WTC11 (cell line): ENCODE results near the gene SHKBP1. TPM values are rescaled to one million over a fixed set of nuclear protein-coding genes. Genes with fewer than 3 reads are reported as not detected.

Source experiments
- ATAC-seq: fragments of 200-7000 bp; cut with Tn5 transposase; 2 replicates; pipeline ENCODE4 v1.10.0; 2021; ENCODE audit warnings: mild to moderate bottlenecking, moderate library complexity
- CTCF ChIA-PET: fragments of 300-600 bp; sonication (Branson Sonifier 250); formaldehyde crosslinking; loops from one replicate; lab custom pipeline; 2021; ENCODE audit warnings: antibody characterized with exemption; lab: Charles Lee
- POLR2A ChIA-PET: fragments of 350-600 bp; sonication (Branson Sonifier 250); formaldehyde crosslinking; loops from one replicate; lab custom pipeline; 2021; ENCODE audit warnings: antibody characterized with exemption; lab: Charles Lee
- DNase-seq: peaks from one replicate; pipeline ENCODE4 v3.0.0; 2021; ENCODE audit warnings: low spot score
- H3K27ac Mint-ChIP-seq: 2 replicates; pipeline ENCODE4 v1.8.0; 2021; ENCODE audit warnings: mixed read lengths
- H3K27me3 Mint-ChIP-seq: 2 replicates; pipeline ENCODE4 v1.8.0; 2021; ENCODE audit warnings: low read depth, mild to moderate bottlenecking, moderate library complexity, mixed read lengths
- H3K36me3 Mint-ChIP-seq: 2 replicates; pipeline ENCODE4 v1.8.0; 2021; ENCODE audit warnings: mixed read lengths
- H3K4me1 Mint-ChIP-seq: 2 replicates; pipeline ENCODE4 v1.8.0; 2022; ENCODE audit warnings: mixed read lengths
- H3K4me3 Mint-ChIP-seq: 2 replicates; pipeline ENCODE4 v1.8.0; 2021; ENCODE audit warnings: mild to moderate bottlenecking, moderate library complexity, mixed read lengths
- H3K9me3 Mint-ChIP-seq: 2 replicates; pipeline ENCODE4 v1.8.0; 2021; ENCODE audit warnings: mixed read lengths
- CBFB ChIP-seq: sonication (generic); formaldehyde crosslinking; IDR thresholded peaks from 2 replicates; pipeline ENCODE4 v1.8.1; 2022; ENCODE audit warnings: mild to moderate bottlenecking, low read depth, missing genetic modification reagents
- FOXP1 ChIP-seq: sonication (generic); formaldehyde crosslinking; IDR thresholded peaks from 2 replicates; pipeline ENCODE4 v1.8.0; 2022; ENCODE audit warnings: missing genetic modification reagents, mild to moderate bottlenecking, moderate library complexity, borderline replicate concordance
- GTF2I ChIP-seq: fragments of 250-450 bp; sonication (Bioruptor Pico); conservative IDR thresholded peaks from 2 replicates; pipeline ENCODE4 v1.4.0; 2021; ENCODE audit warnings: mild to moderate bottlenecking
- HMGXB4 ChIP-seq: sonication (generic); formaldehyde crosslinking; IDR thresholded peaks from 2 replicates; pipeline ENCODE4 v1.8.1; 2023; ENCODE audit warnings: mild to moderate bottlenecking, moderate library complexity, missing genetic modification reagents
- JAZF1 ChIP-seq: fragments of 250-450 bp; sonication (Bioruptor Pico); IDR thresholded peaks from 2 replicates; pipeline ENCODE4 v1.9.0; 2021; ENCODE audit warnings: moderate library complexity, mild to moderate bottlenecking, inconsistent platforms
- MXD4 ChIP-seq: fragments of 250-450 bp; sonication (Bioruptor Pico); IDR thresholded peaks from 2 replicates; pipeline ENCODE4 v1.8.0; 2021; ENCODE audit warnings: mild to moderate bottlenecking, moderate library complexity, borderline replicate concordance
- OVOL2 ChIP-seq: fragments of 250-450 bp; sonication (Bioruptor Pico); IDR thresholded peaks from 2 replicates; pipeline ENCODE4 v1.9.0; 2021; ENCODE audit warnings: mild to moderate bottlenecking, borderline replicate concordance
- ZMAT4 ChIP-seq: fragments of 250-450 bp; sonication (Bioruptor Pico); IDR thresholded peaks from 2 replicates; pipeline ENCODE4 v1.9.0; 2021; ENCODE audit warnings: mild to moderate bottlenecking
- ZNF219 ChIP-seq: sonication (generic); formaldehyde crosslinking; IDR thresholded peaks from 2 replicates; pipeline ENCODE4 v1.8.0; 2023; ENCODE audit warnings: missing genetic modification reagents, mild to moderate bottlenecking, borderline replicate concordance
- ZNF281 ChIP-seq: sonication (generic); formaldehyde crosslinking; IDR thresholded peaks from 2 replicates; pipeline ENCODE4 v1.8.0; 2023; ENCODE audit warnings: mild to moderate bottlenecking, missing genetic modification reagents
- ZNF317 ChIP-seq: sonication (generic); formaldehyde crosslinking; IDR thresholded peaks from 2 replicates; pipeline ENCODE4 v1.8.1; 2023; ENCODE audit warnings: low read depth, mild to moderate bottlenecking, moderate library complexity, missing genetic modification reagents, borderline replicate concordance
- total RNA-seq: library from RNA; stranded (reverse); gene quantifications from 3 replicates; pipeline ENCODE4 v1.2.3, GENCODE V29; 2021
- TF ChIP-seq, protein P1 (sequence below): sonication (generic); formaldehyde crosslinking; IDR thresholded peaks from 2 replicates; pipeline ENCODE4 v1.8.0; 2023; ENCODE audit warnings: missing genetic modification reagents
- TF ChIP-seq, protein P2 (sequence below): sonication (generic); formaldehyde crosslinking; IDR thresholded peaks from 2 replicates; pipeline ENCODE4 v1.8.0; 2022; ENCODE audit warnings: mild to moderate bottlenecking, missing genetic modification reagents
- TF ChIP-seq, protein P3 (sequence below): fragments of 200-600 bp; IDR thresholded peaks from 2 replicates; pipeline ENCODE4 v1.8.0; 2022; ENCODE audit warnings: antibody characterized with exemption

Gene SHKBP1
- total RNA-seq, 1 experiment from 2014 or later: 71.7 TPM

GRCh38 chr19:40549007-40549708, 27.5 kb upstream of the SHKBP1 start (continued):
- TF ChIP-seq GTF2I (CRISPR knock-in tag) (0 out of 2 replicates have a peak, but pooled peaks have one; percentile 58), ZNF317 (no peak), MXD4 (CRISPR knock-in tag) (no peak)
- TF ChIP-seq, all 79 proteins: peak for 5

- peaks cover 2% of the 10 kb centered on the region; the same call in 1 of the 2 replicates for H3K36me3 Mint-ChIP-seq
- no peak for DNase-seq
- no peak overlapping the region for H3K27ac Mint-ChIP-seq
- POLR2A ChIA-PET: interaction anchor here (0.6 kb wide), 1 partner anchor 20 kb away, joined by 3 read pairs; no protein-coding TSS in a partner anchor
- H3K9me3 Mint-ChIP-seq: peaks cover 7% of the 10 kb centered on the region
- no peak overlapping the region for H3K4me3 Mint-ChIP-seq
- H3K27me3 Mint-ChIP-seq: peaks cover 90% of the 10 kb centered on the region
- TF ChIP-seq, protein P1, sequence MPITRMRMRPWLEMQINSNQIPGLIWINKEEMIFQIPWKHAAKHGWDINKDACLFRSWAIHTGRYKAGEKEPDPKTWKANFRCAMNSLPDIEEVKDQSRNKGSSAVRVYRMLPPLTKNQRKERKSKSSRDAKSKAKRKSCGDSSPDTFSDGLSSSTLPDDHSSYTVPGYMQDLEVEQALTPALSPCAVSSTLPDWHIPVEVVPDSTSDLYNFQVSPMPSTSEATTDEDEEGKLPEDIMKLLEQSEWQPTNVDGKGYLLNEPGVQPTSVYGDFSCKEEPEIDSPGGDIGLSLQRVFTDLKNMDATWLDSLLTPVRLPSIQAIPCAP (CRISPR knock-in tag): no peak
- TF ChIP-seq ZNF219 (CRISPR knock-in tag): no peak
- no peak for TF ChIP-seq HMGXB4 (CRISPR knock-in tag)
- TF ChIP-seq OVOL2 (CRISPR knock-in tag): no peak
- TF ChIP-seq, all 79 proteins: peak for 0
- CTCF ChIA-PET: interaction anchor here (0.7 to 3.7 kb wide), 11 partner anchors 10 to 246 kb away, joined by 3 to 71 read pairs (median 6); partner anchors contain the start of gene LTBP4
- no peak for ATAC-seq
- peaks cover 13% of the 10 kb centered on the region for H3K4me1 Mint-ChIP-seq
Observed at GRCh38 chr19:40550951-40551350, 25.7 kb upstream of the SHKBP1 start.

DNA sequence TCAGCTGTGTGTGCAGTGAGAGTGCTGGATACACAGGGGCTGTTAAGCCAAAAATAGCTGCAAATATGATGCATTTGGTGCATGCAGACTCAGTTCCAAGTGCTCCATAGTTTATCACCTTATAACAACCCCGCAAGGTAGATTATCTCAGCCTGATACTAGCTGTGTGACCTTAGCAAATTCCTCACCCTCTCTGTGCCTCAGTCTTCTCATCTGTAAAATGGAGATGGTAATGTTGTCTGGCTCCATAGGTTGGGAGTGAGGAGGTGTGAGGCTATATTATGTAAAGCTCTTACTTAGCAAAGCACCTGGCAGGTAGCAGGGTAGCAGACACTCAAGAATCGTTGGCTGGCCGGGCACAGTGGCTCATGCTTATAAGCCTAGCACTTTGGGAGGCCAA, 23.8 kb upstream of the SHKBP1 start:
- ChIA-PET POLR2A (no interaction called here), CTCF (interaction anchor here (1.1 to 1.8 kb wide), 4 partner anchors 11 to 150 kb away, joined by 3 to 4 read pairs (median 3); no protein-coding TSS in a partner anchor)
- Mint-ChIP-seq H3K9me3 (no peaks in the 10 kb centered on the region), H3K4me3 (no peak overlapping the region), H3K4me1 (peaks cover 13% of the 10 kb centered on the region), H3K27ac (no peak overlapping the region), H3K36me3 (no peaks in the 10 kb centered on the region), H3K27me3 (peaks cover 94% of the 10 kb centered on the region)
- ATAC-seq (no peak), DNase-seq (no peak)
- TF ChIP-seq GTF2I (CRISPR knock-in tag): 0 out of 2 replicates have a peak, but pooled peaks have one; percentile 6
- TF ChIP-seq CBFB (CRISPR knock-in tag): no peak

DNA sequence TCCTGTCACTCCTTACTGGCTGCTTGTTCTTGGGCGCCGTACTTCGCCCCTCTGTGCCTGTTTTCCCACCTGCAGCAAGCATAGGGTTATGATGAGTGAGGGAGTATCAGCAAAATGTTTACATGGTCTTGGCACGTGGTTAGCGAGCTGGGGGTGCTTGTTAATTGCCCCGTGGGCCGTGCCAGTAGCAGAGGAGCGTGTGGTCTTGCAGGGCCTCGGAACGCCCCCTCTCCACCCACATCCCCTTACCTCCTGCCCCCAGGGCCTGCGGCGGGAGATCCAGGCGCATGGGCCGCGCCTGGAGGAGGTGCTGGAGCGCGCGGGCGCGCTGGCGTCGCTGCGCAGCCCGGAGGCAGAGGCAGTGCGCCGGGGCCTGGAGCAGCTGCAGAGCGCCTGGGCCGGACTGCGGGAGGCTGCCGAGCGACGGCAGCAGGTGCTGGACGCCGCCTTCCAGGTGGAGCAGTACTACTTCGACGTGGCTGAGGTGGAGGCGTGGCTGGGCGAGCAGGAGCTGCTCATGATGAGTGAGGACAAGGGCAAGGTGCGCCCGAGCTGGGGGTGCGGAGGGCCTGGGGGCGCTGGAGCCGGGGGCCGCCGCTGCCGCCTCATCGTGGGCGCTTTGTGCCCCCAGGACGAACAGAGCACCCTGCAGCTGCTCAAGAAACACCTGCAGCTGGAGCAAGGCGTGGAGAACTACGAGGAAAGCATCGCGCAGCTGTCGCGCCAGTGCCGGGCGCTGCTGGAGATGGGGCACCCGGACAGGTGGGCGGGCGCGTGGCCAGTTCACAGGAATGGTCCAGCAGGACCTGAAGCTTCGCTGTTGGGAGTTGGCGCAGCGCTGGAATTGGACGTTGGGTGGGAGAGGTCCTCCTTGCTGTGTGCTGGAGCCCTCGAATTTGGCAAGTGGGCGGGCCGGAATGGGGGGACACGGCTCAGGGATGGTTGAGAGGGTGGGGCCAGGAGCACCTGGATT, 22.5 kb upstream of the SHKBP1 start:
- ATAC-seq (peak; percentile 86), DNase-seq (peak; percentile 72)
- Mint-ChIP-seq H3K27me3 (peaks cover 91% of the 10 kb centered on the region), H3K9me3 (no peaks in the 10 kb centered on the region), H3K4me1 (peaks cover 13% of the 10 kb centered on the region), H3K36me3 (no peaks in the 10 kb centered on the region), H3K4me3 (peak overlapping the region; percentile 60), H3K27ac (no peak overlapping the region)
- ChIA-PET CTCF (interaction anchor here (0.9 to 4.0 kb wide), 11 partner anchors 13 to 253 kb away, joined by 3 to 18 read pairs (median 5); no protein-coding TSS in a partner anchor), POLR2A (interaction anchor here (0.8 kb wide), 1 partner anchor 41 kb away, joined by 3 read pairs; no protein-coding TSS in a partner anchor)
- TF ChIP-seq ZMAT4 (CRISPR knock-in tag): no peak
- TF ChIP-seq, protein P2, sequence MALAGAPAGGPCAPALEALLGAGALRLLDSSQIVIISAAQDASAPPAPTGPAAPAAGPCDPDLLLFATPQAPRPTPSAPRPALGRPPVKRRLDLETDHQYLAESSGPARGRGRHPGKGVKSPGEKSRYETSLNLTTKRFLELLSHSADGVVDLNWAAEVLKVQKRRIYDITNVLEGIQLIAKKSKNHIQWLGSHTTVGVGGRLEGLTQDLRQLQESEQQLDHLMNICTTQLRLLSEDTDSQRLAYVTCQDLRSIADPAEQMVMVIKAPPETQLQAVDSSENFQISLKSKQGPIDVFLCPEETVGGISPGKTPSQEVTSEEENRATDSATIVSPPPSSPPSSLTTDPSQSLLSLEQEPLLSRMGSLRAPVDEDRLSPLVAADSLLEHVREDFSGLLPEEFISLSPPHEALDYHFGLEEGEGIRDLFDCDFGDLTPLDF: 0 out of 2 replicates have a peak, but pooled peaks have one; percentile 24
- no peak for TF ChIP-seq ZNF281 (CRISPR knock-in tag)
- no peak; the same call in 1 of the 2 replicates for TF ChIP-seq CBFB (CRISPR knock-in tag)
- no peak for TF ChIP-seq MXD4 (CRISPR knock-in tag)
- TF ChIP-seq, protein P3, sequence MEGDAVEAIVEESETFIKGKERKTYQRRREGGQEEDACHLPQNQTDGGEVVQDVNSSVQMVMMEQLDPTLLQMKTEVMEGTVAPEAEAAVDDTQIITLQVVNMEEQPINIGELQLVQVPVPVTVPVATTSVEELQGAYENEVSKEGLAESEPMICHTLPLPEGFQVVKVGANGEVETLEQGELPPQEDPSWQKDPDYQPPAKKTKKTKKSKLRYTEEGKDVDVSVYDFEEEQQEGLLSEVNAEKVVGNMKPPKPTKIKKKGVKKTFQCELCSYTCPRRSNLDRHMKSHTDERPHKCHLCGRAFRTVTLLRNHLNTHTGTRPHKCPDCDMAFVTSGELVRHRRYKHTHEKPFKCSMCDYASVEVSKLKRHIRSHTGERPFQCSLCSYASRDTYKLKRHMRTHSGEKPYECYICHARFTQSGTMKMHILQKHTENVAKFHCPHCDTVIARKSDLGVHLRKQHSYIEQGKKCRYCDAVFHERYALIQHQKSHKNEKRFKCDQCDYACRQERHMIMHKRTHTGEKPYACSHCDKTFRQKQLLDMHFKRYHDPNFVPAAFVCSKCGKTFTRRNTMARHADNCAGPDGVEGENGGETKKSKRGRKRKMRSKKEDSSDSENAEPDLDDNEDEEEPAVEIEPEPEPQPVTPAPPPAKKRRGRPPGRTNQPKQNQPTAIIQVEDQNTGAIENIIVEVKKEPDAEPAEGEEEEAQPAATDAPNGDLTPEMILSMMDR: no peak
- peak; percentile 83 for TF ChIP-seq FOXP1 (CRISPR knock-in tag)
- TF ChIP-seq JAZF1: no peak
